Activated CD4-positive, alpha-beta T cell treated with anti-CD3 and anti-CD28 coated beads, Interleukin-2, amount 10 ng/mL, durations not matched to agents 7 days and 5 days (primary cell): ENCODE measurements around the gene WDR86. TPM values are rescaled to one million over a fixed set of nuclear protein-coding genes. Genes with fewer than 3 reads are reported as not detected.

Experiments used
- CTCF ChIA-PET: fragments of 350-600 bp; sonication (Branson Sonifier 250); formaldehyde crosslinking; loops from one replicate; lab custom pipeline; 2021; ENCODE audit warnings: antibody characterized with exemption; lab: Charles Lee
- POLR2A ChIA-PET: fragments of 350-600 bp; sonication (Branson Sonifier 250); formaldehyde crosslinking; loops from one replicate; lab custom pipeline; 2021; ENCODE audit warnings: antibody characterized with exemption; lab: Charles Lee
- DNase-seq: peaks from one replicate; pipeline ENCODE4 v3.0.0-alpha.2; 2020
- H3K27ac Mint-ChIP-seq: one replicate; pipeline ENCODE4 v1.8.0; 2021; ENCODE audit warnings: mild to moderate bottlenecking, moderate library complexity, mixed read lengths
- H3K27me3 Mint-ChIP-seq: one replicate; pipeline ENCODE4 v1.8.0; 2021; ENCODE audit warnings: mixed read lengths
- H3K36me3 Mint-ChIP-seq: one replicate; pipeline ENCODE4 v1.8.0; 2021; ENCODE audit warnings: low read depth, mixed read lengths
- H3K4me1 Mint-ChIP-seq: one replicate; pipeline ENCODE4 v1.8.0; 2021; ENCODE audit warnings: mixed read lengths
- H3K4me3 Mint-ChIP-seq: one replicate; pipeline ENCODE4 v1.8.0; 2021; ENCODE audit warnings: mild to moderate bottlenecking, moderate library complexity, mixed read lengths
- H3K9me3 Mint-ChIP-seq: one replicate; pipeline ENCODE4 v1.8.0; 2021; ENCODE audit warnings: mixed read lengths
- total RNA-seq, 2 experiments: library from RNA; stranded (reverse); gene quantifications; one replicate each; pipeline ENCODE4 v1.2.3, GENCODE V29; 2021

Gene WDR86
- total RNA-seq, 2 experiments from 2014 or later = 0.29 to 0.77 TPM

DNA sequence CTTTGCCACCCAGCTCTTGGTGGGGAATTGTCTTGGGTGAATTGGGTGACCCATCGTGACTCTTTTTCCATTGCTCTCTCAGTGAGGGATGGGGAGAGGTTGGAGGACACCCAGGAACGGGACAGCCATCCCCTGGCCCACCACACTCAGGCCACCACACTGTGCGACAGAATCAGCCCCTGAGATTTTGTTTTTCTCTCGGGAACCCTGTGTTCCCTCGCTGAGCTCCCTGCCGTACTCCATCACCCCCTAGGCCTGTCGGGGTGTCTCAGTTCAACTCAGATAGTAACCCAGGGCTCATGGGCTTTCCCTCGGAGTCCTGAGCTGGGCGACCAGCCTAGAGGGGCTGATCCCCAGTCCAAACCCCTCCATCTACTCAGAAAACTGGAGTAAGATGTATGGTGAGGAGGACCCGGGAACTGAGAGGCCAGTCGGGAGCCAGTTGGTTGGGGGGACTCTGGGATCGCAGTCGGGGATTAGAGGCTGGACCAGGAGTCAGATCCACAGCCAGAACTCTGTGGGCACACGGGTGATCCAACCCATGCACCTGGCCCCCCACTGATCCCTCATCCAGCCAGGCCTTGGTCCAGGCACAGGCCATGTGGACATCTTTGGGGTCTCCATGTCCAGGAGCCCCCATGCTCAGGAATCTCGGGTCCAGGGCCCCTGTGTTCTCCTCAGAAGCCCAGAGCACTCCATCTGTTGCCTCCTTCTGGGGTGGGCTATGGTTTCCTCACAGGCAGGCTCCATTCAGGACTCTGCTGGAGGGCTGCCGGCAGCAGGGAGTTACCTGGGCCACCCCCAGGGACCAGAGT lies 20.8 kb upstream of the WDR86 start:
- Mint-ChIP-seq H3K27ac (peak overlapping the region; percentile 92), H3K4me1 (peaks cover 58% of the 10 kb centered on the region)

DNA sequence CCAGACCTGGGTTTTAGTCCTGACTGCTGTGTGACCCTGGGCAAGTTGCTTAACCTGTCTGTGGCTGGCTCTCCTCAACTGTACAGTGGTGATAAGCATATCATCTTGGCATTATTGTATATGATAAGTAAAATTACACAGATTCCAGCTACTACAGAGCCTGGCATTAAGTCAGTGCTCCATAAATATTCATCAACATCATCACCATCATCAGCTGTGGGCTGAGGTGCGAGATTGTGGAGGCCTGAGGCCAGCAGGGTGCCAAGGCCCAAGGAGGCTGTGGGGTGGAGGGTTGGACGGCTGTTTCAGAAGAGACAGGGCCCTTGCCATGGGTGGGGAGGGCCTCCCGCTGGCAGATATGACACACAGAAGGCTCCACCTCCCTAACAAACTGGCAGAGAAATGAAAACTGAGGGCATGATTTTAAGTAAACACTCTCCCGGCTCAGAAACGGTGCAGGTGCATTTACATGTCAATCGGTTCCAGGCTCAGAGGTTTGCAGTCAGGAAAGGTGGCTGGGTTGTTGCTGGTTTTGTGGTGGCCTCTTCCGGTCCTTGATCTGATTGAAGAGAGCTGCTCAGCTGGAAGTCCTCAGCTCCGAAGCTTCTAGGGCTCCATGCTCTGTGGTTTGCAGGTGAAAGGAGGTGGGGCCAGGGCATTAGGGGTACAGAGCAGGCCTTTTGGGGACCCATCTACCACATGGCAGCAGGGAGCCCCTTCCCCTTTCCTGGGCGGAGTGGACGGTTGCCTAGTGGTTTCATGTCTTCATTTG lies 19.9 kb upstream of the WDR86 start:
- H3K27ac Mint-ChIP-seq = peak overlapping the region; percentile 92
- peak overlapping the region; percentile 33 for H3K4me3 Mint-ChIP-seq
- CTCF ChIA-PET = interaction anchor here (0.6 to 2.4 kb wide), 5 partner anchors 10 to 126 kb away, joined by 3 to 9 read pairs (median 3); partner anchors contain the start of gene CRYGN
- no peaks in the 10 kb centered on the region for H3K9me3 Mint-ChIP-seq
- POLR2A ChIA-PET = interaction anchor here (0.6 kb wide), 2 partner anchors 15 to 205 kb away, joined by 3 to 5 read pairs; no protein-coding TSS in a partner anchor
- peak; percentile 85 for DNase-seq
- no peaks in the 10 kb centered on the region for H3K36me3 Mint-ChIP-seq
- H3K4me1 Mint-ChIP-seq = peaks cover 58% of the 10 kb centered on the region
- H3K27me3 Mint-ChIP-seq = peaks cover 3% of the 10 kb centered on the region

More for the DNA sequence above, 20.8 kb upstream of the WDR86 start:
- H3K4me3 Mint-ChIP-seq = no peak overlapping the region
- no peaks in the 10 kb centered on the region for H3K9me3 Mint-ChIP-seq
- H3K27me3 Mint-ChIP-seq = peaks cover 3% of the 10 kb centered on the region
- no peak for DNase-seq
- ChIA-PET POLR2A (interaction anchor here (0.6 kb wide), 2 partner anchors 14 to 204 kb away, joined by 3 to 5 read pairs; no protein-coding TSS in a partner anchor), CTCF (interaction anchor here (0.9 to 2.4 kb wide), 4 partner anchors 10 to 127 kb away, joined by 3 to 9 read pairs (median 3); partner anchors contain the start of gene CRYGN)
- no peaks in the 10 kb centered on the region for H3K36me3 Mint-ChIP-seq

DNA sequence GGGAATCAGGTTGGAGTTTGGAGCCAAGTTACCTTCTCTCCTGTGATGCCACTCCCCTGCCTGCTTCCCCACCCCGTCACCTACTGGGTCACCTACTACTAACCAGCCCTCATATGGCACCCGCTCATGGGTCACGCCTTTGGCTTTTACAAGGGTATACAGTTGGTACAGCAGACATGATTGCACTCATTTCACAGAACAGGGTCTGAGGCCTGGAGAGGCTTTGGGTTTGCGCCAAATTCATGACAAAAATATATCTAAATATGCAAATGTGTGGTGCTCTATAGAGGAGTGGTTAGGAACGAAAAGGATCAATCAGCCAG lies 19.4 kb upstream of the WDR86 start:
- Mint-ChIP-seq H3K27ac (peak overlapping the region; percentile 92), H3K4me3 (no peak overlapping the region), H3K27me3 (peaks cover 3% of the 10 kb centered on the region), H3K4me1 (peaks cover 56% of the 10 kb centered on the region), H3K9me3 (no peaks in the 10 kb centered on the region), H3K36me3 (no peaks in the 10 kb centered on the region)
- no peak for DNase-seq
- ChIA-PET CTCF (interaction anchor here (2.4 kb wide), 1 partner anchor 19 kb away, joined by 9 read pairs; no protein-coding TSS in a partner anchor), POLR2A (no interaction called here)

DNA sequence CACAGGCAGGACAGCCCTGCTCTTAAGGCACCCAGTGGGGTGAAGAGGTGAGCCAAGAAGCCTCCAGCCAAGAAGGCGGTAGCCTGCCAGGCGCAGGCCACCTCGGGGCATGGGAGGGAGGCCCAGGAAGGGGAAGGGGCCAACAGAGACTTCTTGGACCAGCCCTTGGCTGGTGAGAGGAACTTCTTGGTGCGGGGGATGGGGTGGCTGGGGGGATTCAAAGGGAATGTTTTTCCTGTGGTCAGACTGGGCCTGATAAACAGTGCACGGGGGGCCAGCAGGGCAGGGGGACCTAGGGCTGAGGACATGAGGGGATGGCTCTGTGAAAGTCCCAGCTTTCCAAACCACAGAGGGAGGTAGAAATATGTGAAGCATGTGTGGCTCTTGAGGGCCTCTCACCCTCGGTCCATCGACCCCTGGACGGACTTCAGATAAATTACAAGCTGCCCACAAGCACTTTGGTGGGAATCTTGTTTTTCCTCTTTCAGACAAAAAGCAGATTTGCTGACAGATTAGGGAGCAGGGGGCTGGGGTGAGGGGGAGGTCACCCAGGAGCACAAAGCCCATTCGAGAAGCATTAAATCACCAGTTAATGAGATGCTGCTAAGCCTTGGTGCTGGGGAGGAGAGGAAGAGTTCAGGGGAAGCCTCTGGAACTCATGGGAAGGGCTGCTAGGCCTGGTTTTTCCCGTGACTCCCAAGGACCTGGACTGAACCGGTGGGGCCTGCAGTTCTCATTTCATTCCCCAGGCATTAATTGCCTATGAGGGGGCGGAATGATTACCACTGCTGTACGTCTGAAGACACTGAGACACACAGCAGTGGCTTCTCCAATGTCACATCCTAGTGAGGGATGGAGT lies 18.8 kb upstream of the WDR86 start:
- Mint-ChIP-seq H3K9me3 (no peaks in the 10 kb centered on the region), H3K36me3 (no peaks in the 10 kb centered on the region), H3K4me1 (peaks cover 53% of the 10 kb centered on the region), H3K27ac (peak overlapping the region; percentile 92), H3K27me3 (peaks cover 3% of the 10 kb centered on the region), H3K4me3 (no peak overlapping the region)
- ChIA-PET CTCF (interaction anchor here (0.7 to 2.4 kb wide), 2 partner anchors 20 to 55 kb away, joined by 5 to 9 read pairs; no protein-coding TSS in a partner anchor), POLR2A (interaction anchor here (0.7 kb wide), 1 partner anchor 404 kb away, joined by 6 read pairs; no protein-coding TSS in a partner anchor)
- DNase-seq = no peak

DNA sequence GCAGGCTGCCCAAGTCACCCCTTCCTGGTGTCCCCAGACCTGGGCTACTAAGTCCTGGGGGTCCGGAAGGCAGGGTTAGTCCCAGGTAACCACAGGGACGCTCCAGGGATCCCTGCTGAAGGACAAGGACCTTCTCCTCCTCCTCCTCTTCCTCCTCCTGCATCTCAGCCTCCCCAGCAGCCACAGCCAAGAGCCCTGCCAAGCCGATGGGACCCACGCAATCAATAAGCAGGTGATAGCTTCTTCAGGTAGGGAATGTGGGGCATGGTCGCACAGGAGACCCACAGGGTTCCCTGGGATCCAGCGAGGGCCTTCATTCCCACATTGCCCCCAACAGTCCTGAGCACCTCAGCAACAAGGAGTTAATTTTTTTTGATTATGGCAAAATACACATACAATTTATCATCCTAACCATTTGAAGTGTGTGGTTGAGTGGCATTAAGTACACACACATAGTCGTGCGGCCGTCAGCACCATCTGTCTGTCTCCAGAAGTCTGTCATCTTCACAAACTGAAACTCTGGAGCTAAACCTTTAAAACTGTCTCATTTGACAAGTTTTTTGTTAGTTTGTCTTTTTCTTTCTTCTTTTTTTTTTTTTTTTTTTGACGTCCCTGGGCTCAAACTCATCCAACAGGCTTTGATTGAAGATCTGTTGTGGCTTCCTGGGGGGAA lies 18.0 kb upstream of the WDR86 start:
- H3K4me3 Mint-ChIP-seq = no peak overlapping the region
- H3K4me1 Mint-ChIP-seq = peaks cover 45% of the 10 kb centered on the region
- no peaks in the 10 kb centered on the region for H3K9me3 Mint-ChIP-seq
- no peaks in the 10 kb centered on the region for H3K36me3 Mint-ChIP-seq
- H3K27ac Mint-ChIP-seq = peak overlapping the region; percentile 92
- ChIA-PET POLR2A (interaction anchor here (0.7 kb wide), 1 partner anchor 405 kb away, joined by 6 read pairs; no protein-coding TSS in a partner anchor), CTCF (interaction anchor here (0.7 kb wide), 1 partner anchor 55 kb away, joined by 5 read pairs; no protein-coding TSS in a partner anchor)
- H3K27me3 Mint-ChIP-seq = peaks cover 3% of the 10 kb centered on the region
- DNase-seq = no peak

DNA sequence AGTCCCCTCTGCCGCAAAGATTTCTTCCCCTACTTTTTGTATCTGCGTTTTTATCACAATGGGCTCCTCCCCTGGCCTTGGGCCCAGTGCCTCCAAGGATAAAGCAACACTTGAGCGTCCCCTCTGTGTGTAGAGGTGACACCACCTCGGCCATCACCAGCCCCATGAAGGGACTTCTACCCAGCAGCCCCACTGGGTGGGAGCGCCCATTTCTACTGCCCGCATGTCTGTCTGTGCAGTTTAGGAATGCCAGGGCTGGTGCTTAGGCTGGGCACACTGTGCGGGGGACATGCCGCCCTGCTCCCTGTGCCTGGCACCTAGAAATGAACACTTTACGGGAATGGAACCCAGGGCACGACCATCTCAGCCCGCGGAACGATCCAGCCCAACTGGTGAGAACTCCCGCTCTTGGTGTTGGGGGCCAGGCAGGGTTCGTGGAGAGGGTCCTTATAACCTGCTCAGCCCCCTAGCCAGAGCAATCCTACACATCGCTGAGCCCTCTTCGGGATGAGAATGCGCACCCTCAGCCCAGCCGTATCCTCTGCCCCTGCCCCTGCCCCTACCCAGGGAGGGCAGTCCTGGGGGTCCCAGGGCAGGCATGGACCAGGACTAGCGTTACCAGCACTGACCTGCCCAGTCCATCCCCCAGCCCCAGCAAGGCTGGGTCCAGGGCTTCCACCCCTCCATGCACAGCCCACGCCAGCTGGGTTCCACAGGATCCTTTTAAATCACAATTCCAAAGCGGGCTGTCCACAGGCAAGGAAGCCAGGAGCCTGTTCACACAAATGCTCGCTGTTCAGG lies 17.3 kb upstream of the WDR86 start:
- DNase-seq = no peak
- ChIA-PET POLR2A (no interaction called here), CTCF (no interaction called here)
- H3K9me3 Mint-ChIP-seq = peaks cover 3% of the 10 kb centered on the region
- H3K4me1 Mint-ChIP-seq = peaks cover 40% of the 10 kb centered on the region
- H3K27me3 Mint-ChIP-seq = peaks cover 10% of the 10 kb centered on the region
- no peak overlapping the region for H3K4me3 Mint-ChIP-seq
- H3K36me3 Mint-ChIP-seq = peaks cover under 1% of the 10 kb centered on the region
- H3K27ac Mint-ChIP-seq = no peak overlapping the region

DNA sequence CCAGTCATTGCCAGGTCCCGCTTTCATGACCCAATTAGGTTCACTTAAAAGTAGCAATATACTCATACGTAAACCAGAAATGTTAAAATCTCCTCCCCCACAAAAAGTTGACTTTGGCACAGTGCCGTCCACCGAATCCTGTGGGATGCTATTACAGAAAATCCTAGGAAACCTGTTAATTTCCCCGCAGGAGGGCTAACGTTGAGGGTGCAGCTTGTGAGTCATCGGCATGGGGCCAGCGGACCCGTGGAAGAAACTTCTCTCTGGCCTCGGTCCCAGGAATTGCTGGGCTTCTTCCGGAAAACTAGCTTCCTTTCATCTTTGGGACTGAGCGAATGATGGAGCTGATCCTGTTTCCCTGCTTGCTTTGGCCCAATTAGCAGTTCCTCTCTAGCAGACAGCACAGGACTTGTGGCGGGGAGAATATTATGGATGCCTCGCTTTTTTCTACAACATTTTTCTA lies 16.6 kb upstream of the WDR86 start:
- Mint-ChIP-seq H3K36me3 (peaks cover 2% of the 10 kb centered on the region), H3K27ac (no peak overlapping the region), H3K27me3 (peaks cover 11% of the 10 kb centered on the region), H3K4me1 (peaks cover 39% of the 10 kb centered on the region), H3K9me3 (peaks cover 6% of the 10 kb centered on the region), H3K4me3 (no peak overlapping the region)
- CTCF ChIA-PET = interaction anchor here (0.8 kb wide), 1 partner anchor 11 kb away, joined by 3 read pairs; no protein-coding TSS in a partner anchor
- no peak for DNase-seq
- POLR2A ChIA-PET = no interaction called here

DNA sequence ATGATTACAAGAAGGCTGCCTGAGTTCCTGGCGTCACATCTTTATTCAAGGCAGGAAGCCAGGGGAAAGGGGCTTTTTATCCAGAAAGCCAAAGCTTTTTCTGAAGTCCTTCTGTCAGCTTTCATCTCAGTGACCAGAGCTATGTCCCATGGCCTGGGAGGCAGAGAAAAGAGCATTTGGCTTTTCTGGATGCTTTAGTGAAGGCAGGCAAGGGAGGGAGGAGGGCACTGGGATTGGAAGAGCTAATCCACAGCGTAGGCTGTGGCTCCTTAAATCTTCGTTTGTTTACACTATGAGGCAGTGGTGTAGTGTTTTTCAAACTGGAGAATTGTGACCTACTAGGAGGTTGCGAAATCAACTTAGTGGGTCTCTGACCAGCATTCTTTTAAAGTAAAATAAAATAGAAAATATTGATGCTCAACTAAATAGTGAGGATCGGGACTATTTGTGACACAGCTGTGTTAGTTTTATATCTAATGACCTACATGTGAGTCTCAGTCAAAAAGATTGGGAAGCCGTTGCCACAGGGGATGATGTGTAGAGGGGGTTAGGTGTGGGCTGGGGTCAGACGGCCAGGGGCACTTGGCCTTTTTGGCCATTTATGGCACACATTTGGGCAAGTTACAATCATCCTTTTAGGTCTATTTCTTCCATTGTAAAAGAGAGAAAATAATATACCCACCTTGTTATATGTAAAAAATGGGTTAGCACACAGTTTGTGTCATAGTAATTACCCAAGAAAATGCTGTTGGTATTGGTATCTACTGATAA lies 16.0 kb upstream of the WDR86 start:
- Mint-ChIP-seq H3K4me1 (peaks cover 32% of the 10 kb centered on the region), H3K4me3 (no peak overlapping the region), H3K27ac (no peak overlapping the region), H3K27me3 (peaks cover 11% of the 10 kb centered on the region), H3K36me3 (peaks cover 2% of the 10 kb centered on the region), H3K9me3 (peaks cover 6% of the 10 kb centered on the region)
- ChIA-PET CTCF (interaction anchor here (0.8 to 1.0 kb wide), 2 partner anchors 12 to 73 kb away, joined by 3 to 4 read pairs; no protein-coding TSS in a partner anchor), POLR2A (no interaction called here)
- DNase-seq = no peak

DNA sequence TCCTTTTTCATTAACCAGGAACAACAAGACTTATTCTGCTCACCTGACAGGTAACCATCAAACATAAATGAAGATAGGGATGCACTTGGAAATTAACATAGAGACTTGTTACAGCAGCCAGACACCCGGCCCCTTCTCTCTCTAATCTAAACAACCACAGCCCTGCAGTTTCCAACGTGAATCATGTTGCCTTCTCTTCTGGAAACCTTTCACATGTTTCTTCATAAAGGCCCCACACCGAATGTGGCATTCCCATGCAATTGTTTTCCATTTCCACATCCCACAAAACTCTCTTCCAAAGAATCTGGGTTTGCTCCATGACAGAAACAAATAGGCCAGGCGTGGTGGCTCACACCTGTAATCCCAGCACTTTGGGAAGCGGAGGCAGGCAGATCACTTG lies 15.0 kb upstream of the WDR86 start:
- ChIA-PET CTCF (no interaction called here), POLR2A (no interaction called here)
- Mint-ChIP-seq H3K27ac (no peak overlapping the region), H3K27me3 (peaks cover 19% of the 10 kb centered on the region), H3K4me3 (no peak overlapping the region), H3K4me1 (peaks cover 22% of the 10 kb centered on the region), H3K9me3 (peaks cover 9% of the 10 kb centered on the region), H3K36me3 (peaks cover 2% of the 10 kb centered on the region)
- no peak for DNase-seq

DNA sequence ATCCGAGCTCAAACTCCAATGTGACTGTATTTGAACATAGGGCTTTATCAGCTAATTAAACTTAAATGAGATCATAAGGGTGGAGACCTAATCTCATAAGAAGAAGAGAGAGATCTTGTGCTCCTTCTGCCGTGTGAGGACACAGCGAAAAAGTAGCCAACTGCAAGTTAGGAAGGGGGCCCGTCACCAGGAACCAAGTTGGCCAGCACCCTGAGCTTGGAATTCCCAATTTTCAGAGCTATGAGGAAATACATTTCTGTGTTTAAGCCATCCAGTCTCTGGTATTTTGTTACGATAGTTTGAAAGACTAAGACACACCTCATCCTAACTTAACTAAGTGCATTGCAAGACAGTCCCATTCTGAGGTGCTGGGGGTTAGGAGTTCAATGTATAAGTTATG lies 14.1 kb upstream of the WDR86 start:
- DNase-seq = no peak
- Mint-ChIP-seq H3K27me3 (peaks cover 19% of the 10 kb centered on the region), H3K27ac (no peak overlapping the region), H3K36me3 (peaks cover 2% of the 10 kb centered on the region), H3K4me3 (no peak overlapping the region), H3K4me1 (peaks cover 13% of the 10 kb centered on the region), H3K9me3 (peaks cover 9% of the 10 kb centered on the region)
- ChIA-PET CTCF (interaction anchor here (1.0 to 1.2 kb wide), 4 partner anchors 12 to 72 kb away, joined by 3 read pairs; no protein-coding TSS in a partner anchor), POLR2A (no interaction called here)
